ENCODE data around the gene CLBA1.

DNA sequence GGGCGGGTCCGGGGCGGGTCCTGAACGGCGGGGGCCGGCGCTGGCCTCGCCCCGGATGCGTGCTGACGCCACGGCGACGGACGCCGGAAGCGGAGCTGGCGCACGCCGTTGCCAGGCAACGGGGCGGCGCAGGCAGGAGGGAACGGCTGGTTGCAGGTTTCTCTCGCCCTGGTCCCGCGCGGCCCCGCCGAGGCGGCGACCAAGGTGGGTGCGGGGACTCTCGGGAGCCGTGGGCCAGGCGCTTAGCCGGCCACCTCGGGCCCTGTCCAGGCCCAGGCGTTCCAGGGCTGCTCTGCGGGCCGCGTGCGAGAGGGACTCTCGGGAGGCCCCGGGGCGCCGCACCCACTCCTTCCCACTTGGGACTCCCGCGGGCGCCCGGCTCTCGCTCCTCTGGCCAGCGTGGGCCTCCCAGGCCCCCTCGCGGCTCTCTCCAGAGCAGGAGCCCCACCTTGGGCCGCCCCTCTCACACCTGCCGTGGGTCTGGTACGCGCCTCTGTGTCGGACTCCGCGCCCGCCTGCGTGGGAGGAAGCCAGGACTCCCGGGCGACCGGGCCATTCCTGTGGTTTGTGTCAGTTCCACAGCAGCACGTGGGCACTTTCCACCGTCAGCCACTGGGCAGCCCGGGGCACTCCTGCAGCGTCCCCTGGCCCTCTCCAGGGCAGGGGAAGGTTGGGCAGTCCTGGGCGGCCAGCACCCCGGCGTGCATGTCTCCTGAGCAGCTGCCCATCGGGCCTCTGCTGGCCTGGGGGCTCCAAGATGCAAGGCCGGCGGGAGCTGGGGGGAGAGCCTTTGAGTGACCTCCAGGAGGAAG is at the start of gene CLBA1:
- TF ChIP-seq, protein P1, sequence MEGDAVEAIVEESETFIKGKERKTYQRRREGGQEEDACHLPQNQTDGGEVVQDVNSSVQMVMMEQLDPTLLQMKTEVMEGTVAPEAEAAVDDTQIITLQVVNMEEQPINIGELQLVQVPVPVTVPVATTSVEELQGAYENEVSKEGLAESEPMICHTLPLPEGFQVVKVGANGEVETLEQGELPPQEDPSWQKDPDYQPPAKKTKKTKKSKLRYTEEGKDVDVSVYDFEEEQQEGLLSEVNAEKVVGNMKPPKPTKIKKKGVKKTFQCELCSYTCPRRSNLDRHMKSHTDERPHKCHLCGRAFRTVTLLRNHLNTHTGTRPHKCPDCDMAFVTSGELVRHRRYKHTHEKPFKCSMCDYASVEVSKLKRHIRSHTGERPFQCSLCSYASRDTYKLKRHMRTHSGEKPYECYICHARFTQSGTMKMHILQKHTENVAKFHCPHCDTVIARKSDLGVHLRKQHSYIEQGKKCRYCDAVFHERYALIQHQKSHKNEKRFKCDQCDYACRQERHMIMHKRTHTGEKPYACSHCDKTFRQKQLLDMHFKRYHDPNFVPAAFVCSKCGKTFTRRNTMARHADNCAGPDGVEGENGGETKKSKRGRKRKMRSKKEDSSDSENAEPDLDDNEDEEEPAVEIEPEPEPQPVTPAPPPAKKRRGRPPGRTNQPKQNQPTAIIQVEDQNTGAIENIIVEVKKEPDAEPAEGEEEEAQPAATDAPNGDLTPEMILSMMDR (IDR thresholded peaks at IDR 0.05; ENCODE audit: insufficient read depth, low read length): no peak
- TF ChIP-seq GABPA (IDR thresholded peaks at IDR 0.05; ENCODE audit: low read depth): no peak

Measured in HL-60 (cell line).